Peyer's patch (tissue), 4 donors: ENCODE measurements around the gene NTRK2. TPM values are rescaled to one million over a fixed set of nuclear protein-coding genes. Genes with fewer than 3 reads are reported as not detected.
A peak's percentile ranks its signal among the peaks of the same experiment; 100 is the strongest.

Source experiments
- DNase-seq, 3 donors: peaks; one replicate each; pipeline ENCODE4 v3.0.0-alpha.2; 2017 to 2019
- H3K27ac ChIP-seq, 4 donors: fragments of 200-600 bp; sonication (generic); one replicate each; pipeline ENCODE4 v1.5.1; 2016 to 2019
- H3K27me3 ChIP-seq, 2 donors: fragments of 200-600 bp; sonication (generic); one replicate each; pipeline ENCODE4 v1.5.1; 2019
- H3K36me3 ChIP-seq, 3 donors: fragments of 200-600 bp; sonication (generic); one replicate each; pipeline ENCODE4 v1.5.1; 2016 to 2019
- H3K4me1 ChIP-seq, 4 donors: fragments of 200-600 bp; sonication (generic); one replicate each; pipeline ENCODE4 v1.5.1; 2016 to 2019
- H3K4me3 ChIP-seq, 4 donors: fragments of 200-600 bp; sonication (generic); 1 replicate in 3 of 4; 2 replicates in 1 of 4; pipeline ENCODE4 v1.5.1; 2016 to 2019; ENCODE audit warnings: mild to moderate bottlenecking in 1 of 4
- H3K9me3 ChIP-seq, 4 donors: fragments of 200-600 bp; sonication (generic); one replicate each; pipeline ENCODE4 v1.5.1; 2016 to 2019; ENCODE audit warnings: mild to moderate bottlenecking in 1 of 4
- CTCF ChIP-seq, 6 experiments: fragments of 450-650 bp in 4 of 6; fragments of 200-600 bp in 2 of 6; sonication (generic) in 1 of 6; IDR thresholded peaks; one replicate each; pipeline ENCODE4 v1.5.1; 2017 to 2019; ENCODE audit warnings: antibody characterized with exemption in 6 of 6, mild to moderate bottlenecking in 3 of 6, moderate library complexity in 1 of 6
- POLR2A ChIP-seq, 2 donors: fragments of 450-650 bp; IDR thresholded peaks; one replicate each; pipeline ENCODE4 v1.5.1; 2017; ENCODE audit warnings: antibody characterized with exemption in 2 of 2, mild to moderate bottlenecking in 2 of 2, moderate library complexity in 2 of 2
- total RNA-seq, 4 donors: library from RNA; depleted of rRNA; stranded (reverse); fragments of >200 nt; gene quantifications; one replicate each; pipeline ENCODE4 v1.1.0, GENCODE V29; 2016

Gene NTRK2
- total RNA-seq, 4 donors from 2014 or later, result 0.35 to 1.7 (median 0.84) TPM

GRCh38 chr9:84667571-84668195 lies 1.8 kb upstream of the NTRK2 start:
- no peaks in the 10 kb centered on the region for H3K9me3 ChIP-seq
- H3K27ac ChIP-seq, result no peak overlapping the region
- H3K4me1 ChIP-seq, result peaks cover 0 to 32% (median 0%) of the 10 kb centered on the region in 4 donors
- H3K36me3 ChIP-seq, result no peaks in the 10 kb centered on the region
- TF ChIP-seq CTCF (IDR thresholded peaks at IDR 0.05), result peak in 2 of 6 experiments; percentile 10 to 26
- TF ChIP-seq POLR2A (IDR thresholded peaks at IDR 0.05), result no peak
- DNase-seq, result no peak
- H3K4me3 ChIP-seq, result peak overlapping the region in 2 of 4 donors; percentile 44 to 45
- H3K27me3 ChIP-seq, result peaks cover 0 to 13% of the 10 kb centered on the region in 2 donors

GRCh38 chr9:84668196-84669012 lies 1.1 kb upstream of the NTRK2 start:
- peak in 2 of 3 donors; percentile 56 to 60 for DNase-seq
- no peak overlapping the region for H3K27ac ChIP-seq

GRCh38 chr9:84669013-84669287 lies 579 bp upstream of the NTRK2 start:
- Histone ChIP-seq H3K9me3 (no peaks in the 10 kb centered on the region), H3K4me1 (peaks cover 0 to 32% (median 0%) of the 10 kb centered on the region in 4 donors), H3K36me3 (no peaks in the 10 kb centered on the region), H3K27ac (no peak overlapping the region), H3K27me3 (peaks cover 0 to 13% of the 10 kb centered on the region in 2 donors), H3K4me3 (peak overlapping the region in 3 of 4 donors; percentile 15 to 45 (median 44))
- DNase-seq, result no peak
- TF ChIP-seq CTCF (IDR thresholded peaks at IDR 0.05) (no peak), POLR2A (IDR thresholded peaks at IDR 0.05) (no peak)

More at GRCh38 chr9:84668196-84669012, 1.1 kb upstream of the NTRK2 start:
- Histone ChIP-seq H3K27me3 (peaks cover 0 to 13% of the 10 kb centered on the region in 2 donors), H3K4me1 (peaks cover 0 to 32% (median 0%) of the 10 kb centered on the region in 4 donors), H3K4me3 (peak overlapping the region in 3 of 4 donors; percentile 15 to 45 (median 44)), H3K9me3 (no peaks in the 10 kb centered on the region), H3K36me3 (no peaks in the 10 kb centered on the region)
- TF ChIP-seq CTCF (IDR thresholded peaks at IDR 0.05) (peak in 3 of 6 experiments; percentile 38 to 42 (median 39)), POLR2A (IDR thresholded peaks at IDR 0.05) (no peak)

GRCh38 chr9:84670138-84671041 lies 861 bp downstream of the NTRK2 start:
- Histone ChIP-seq H3K4me3 (peak overlapping the region in 3 of 4 donors; percentile 15 to 45 (median 44)), H3K36me3 (no peaks in the 10 kb centered on the region), H3K4me1 (peaks cover 0 to 32% (median 0%) of the 10 kb centered on the region in 4 donors), H3K27ac (peak overlapping the region in 1 of 4 donors; percentile 4), H3K9me3 (no peaks in the 10 kb centered on the region), H3K27me3 (peaks cover 0 to 13% of the 10 kb centered on the region in 2 donors)
- TF ChIP-seq CTCF (IDR thresholded peaks at IDR 0.05) (no peak), POLR2A (IDR thresholded peaks at IDR 0.05) (no peak)
- no peak for DNase-seq
